HAP-1 (cell line): Measurements from ENCODE around the gene PAK2.
"Not testable (repeated sequence)": the region's sequence is repeated elsewhere in the genome, so short reads cannot be mapped to it uniquely, and the experiment has no call there.

ENCODE experiments used
- DNase-seq, 2 experiments: peaks; one replicate each; pipeline ENCODE4 v3.0.0-alpha.2; 2016 to 2020; ENCODE audit warnings: low spot score in 2 of 2
- H3K27me3 ChIP-seq: fragments of 250-450 bp; sonication (Bioruptor Pico); 2 replicates; pipeline ENCODE4 v1.5.1; 2020; ENCODE audit warnings: low read depth, mild to moderate bottlenecking, moderate library complexity
- H3K36me3 ChIP-seq: fragments of 250-450 bp; sonication (Bioruptor Pico); replicated peaks from 2 replicates; pipeline ENCODE4 v1.5.1; 2020; ENCODE audit warnings: mild to moderate bottlenecking
- H3K4me1 ChIP-seq: fragments of 250-450 bp; sonication (Bioruptor Pico); 2 replicates; pipeline ENCODE4 v1.5.1; 2020; ENCODE audit warnings: mild to moderate bottlenecking
- H3K4me3 ChIP-seq: fragments of 250-450 bp; sonication (Bioruptor Pico); 2 replicates; pipeline ENCODE4 v1.5.1; 2020; ENCODE audit warnings: mild to moderate bottlenecking, moderate library complexity
- H3K9me3 ChIP-seq: fragments of 250-450 bp; sonication (Bioruptor Pico); 2 replicates; pipeline ENCODE4 v1.5.1; 2020; ENCODE audit warnings: mild to moderate bottlenecking, moderate library complexity
- in situ Hi-C: fragments of 300-500 bp; cut with MboI; formaldehyde crosslinking; loops from 3 replicates; pipeline ENCODE4 v1.14.3; 2020; ENCODE audit warnings: low sequenced_read_pairs, inconsistent platforms, mixed read lengths

The PAK2 gene

DNA sequence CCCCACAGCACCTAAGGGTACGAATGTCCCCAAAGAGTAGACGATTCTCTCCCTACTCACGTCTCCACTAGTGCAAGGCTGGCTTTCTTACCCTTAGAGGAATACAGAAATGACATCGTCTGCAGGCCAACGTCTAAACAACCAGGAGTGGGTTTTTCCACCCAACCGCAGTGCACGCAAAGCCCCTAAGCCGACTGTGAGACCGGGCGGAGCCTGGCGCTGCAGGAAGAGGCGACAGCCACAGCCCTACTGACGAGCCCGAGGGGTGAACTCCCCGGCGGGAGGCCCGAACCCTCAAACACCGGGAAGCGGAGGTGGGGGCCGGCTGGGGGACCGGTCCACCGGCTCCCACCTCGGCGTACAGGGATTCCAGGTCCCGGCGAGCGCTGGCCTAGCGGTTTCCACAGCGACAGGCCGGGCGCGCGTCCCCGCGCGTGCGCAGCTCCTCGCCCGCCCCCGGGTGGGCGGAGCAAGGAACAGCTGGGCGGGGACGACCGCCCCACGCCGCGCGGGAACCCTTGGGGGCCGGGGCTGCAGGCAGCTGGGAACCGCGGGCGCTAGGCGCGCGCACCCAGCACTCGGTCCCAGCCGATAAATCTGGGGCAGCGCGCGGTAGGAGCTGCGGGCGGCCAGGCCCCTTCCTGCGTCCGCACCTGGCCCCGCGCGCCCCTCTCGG is 27.7 kb upstream of the PAK2 start, which contains the start of the genes CEP19 and PIGX:
Gene CEP19, minus strand, starts transcription at position 413 of the 676 bp plus-strand sequence. CDS start 3,593 bp downstream, outside the sequence.
Gene PIGX, plus strand, starts transcription at position 540 of the 676 bp plus-strand sequence.
- in situ Hi-C loops, result no loop called here
- Histone ChIP-seq H3K4me1 (peaks cover 12% of the 10 kb centered on the region), H3K27me3 (no peaks in the 10 kb centered on the region), H3K4me3 (peak within 1 kb of the TSS; percentile 87), H3K36me3 (no peaks in the 10 kb centered on the region), H3K9me3 (no peaks in the 10 kb centered on the region)
- DNase-seq, result peak; percentile 72 to 85

GRCh38 chr3:196712514-196713413 is 26.9 kb upstream of the PAK2 start:
- Histone ChIP-seq H3K9me3 (no peaks in the 10 kb centered on the region), H3K36me3 (peaks cover 5% of the 10 kb centered on the region; the same call in 1 of the 2 replicates), H3K4me1 (peaks cover 6% of the 10 kb centered on the region), H3K4me3 (peak overlapping the region; percentile 87), H3K27me3 (no peaks in the 10 kb centered on the region)
- peak; percentile 16 to 69 for DNase-seq
- in situ Hi-C loops, result no loop called here

GRCh38 chr3:196717162-196717561 is 22.5 kb upstream of the PAK2 start:
- H3K9me3 ChIP-seq, H3K4me3 ChIP-seq, H3K4me1 ChIP-seq, H3K27me3 ChIP-seq, DNase-seq, in situ Hi-C loops: not testable (repeated sequence)
- peaks cover 14% of the 10 kb centered on the region for H3K36me3 ChIP-seq

DNA sequence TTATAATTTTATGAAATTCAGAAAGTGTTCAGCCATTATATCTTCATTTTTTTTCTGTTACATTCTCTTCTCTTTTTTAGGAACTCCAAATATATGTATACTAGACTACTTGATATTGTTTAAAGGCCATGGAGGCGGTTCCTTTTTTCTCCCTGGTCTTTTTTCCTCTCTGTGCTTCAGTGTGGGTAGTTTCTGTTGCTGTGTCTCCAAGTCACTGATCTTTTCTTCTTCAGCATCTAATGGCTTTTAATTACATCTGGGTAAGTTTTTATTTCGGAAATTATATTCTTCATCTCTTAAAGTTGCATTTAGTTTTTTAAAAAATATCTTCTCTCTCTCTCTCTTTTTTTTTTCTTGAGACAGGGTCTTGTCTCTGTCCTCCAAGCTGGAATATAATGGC is 18.6 kb upstream of the PAK2 start:
- Histone ChIP-seq H3K4me1 (no peaks in the 10 kb centered on the region), H3K36me3 (peaks cover 24% of the 10 kb centered on the region), H3K4me3 (no peak overlapping the region), H3K27me3 (no peaks in the 10 kb centered on the region), H3K9me3 (peaks cover 5% of the 10 kb centered on the region; the same call in 1 of the 2 replicates)
- DNase-seq, result no peak
- in situ Hi-C loops, result no loop called here

DNA sequence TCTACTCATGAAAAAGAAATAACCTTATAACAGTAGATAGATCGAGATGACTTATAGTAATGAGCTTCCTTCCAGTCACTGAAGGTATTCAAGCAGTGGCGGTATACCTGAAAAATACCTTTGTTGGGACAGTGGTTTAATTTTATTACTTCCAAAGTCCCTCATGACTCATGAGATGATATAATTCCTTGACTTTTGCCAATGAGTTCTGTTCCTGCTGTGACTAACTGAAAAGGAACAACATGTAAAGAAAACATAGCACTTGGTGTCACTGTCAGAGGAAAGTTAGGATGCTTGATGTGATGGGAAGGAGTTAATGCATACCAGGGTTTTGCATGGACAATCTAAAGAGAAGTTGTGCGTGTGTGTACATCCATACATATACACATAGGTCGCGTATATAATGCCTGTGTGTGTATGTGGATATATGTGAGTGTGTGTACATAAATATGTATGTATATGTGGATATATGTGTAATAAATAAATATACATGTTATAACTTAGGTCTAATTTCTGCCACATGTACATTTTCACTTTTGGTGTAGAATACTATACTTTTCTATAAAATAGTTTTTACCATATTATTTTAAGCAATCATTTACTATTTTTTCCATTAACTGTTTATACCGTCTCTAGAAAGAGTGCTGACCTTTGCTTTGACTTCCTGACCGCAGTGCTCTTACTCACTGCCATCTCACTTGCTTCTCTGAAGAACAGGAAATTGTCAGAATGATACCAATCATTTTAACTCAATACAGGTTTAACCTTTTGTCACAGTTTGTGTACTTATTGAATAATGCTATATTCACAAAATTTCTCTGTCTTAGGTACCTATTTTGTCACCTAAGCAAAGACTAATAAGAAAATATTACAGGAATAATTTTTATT is 12.6 kb upstream of the PAK2 start:
- Histone ChIP-seq H3K4me3 (no peak overlapping the region), H3K36me3 (peaks cover 10% of the 10 kb centered on the region), H3K27me3 (no peaks in the 10 kb centered on the region), H3K9me3 (no peaks in the 10 kb centered on the region), H3K4me1 (no peaks in the 10 kb centered on the region)
- in situ Hi-C loops, result no loop called here
- no peak for DNase-seq

DNA sequence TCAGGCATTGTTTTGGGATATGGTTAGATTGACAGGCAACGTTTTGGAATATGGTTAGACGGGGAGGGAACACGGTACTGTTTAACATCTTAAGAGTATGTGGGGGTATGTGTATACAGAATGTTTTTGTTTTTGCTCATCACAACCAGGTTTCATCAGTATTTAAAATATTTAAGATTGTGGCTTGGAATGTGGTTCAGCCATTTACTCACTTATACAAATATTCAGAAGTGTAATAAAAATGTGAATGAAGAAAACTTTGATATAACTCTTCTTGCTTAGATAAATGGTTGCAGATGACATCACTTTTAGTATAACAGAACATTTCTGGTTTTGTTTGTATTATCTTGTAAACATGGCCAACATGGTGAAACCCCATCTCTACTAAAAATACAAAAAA is 3.9 kb upstream of the PAK2 start:
- Histone ChIP-seq H3K9me3 (no peaks in the 10 kb centered on the region), H3K4me1 (no peaks in the 10 kb centered on the region), H3K36me3 (peaks cover 9% of the 10 kb centered on the region; the same call in 1 of the 2 replicates), H3K4me3 (no peak overlapping the region), H3K27me3 (no peaks in the 10 kb centered on the region)
- no peak for DNase-seq
- in situ Hi-C loops, result no loop called here

DNA sequence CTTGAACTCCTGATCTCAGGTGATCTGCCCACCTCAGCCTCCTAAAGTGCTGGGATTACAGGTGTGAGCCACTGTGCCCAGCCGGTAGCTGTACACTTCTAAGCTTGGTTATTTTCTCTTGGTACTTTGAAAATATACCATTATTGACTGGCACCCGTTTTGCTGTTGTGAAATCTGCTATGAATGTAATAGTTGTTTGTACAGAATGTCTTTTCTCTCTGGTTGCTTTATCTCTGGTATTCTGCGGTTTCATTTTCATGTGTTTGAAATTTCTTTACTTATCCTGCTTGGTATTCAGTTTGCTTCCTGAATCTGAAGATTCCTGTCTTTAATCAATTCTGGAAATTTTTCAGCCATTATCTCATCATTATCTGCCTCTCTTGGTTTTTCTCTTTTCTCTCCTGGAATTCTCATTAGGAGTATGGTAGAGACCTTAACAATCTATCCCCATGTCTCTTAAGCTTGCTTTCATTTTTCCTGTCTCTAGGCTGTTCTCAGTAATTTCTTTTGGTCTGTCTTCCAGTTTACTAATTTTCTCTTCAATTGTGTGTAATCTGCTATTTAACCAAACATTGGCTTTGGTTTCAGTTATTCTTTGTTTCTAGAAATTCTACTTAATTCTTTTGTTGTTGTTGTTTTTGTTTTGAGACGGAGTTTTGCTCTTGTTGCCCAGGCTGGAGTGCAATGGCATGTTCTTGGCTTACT is 2.8 kb upstream of the PAK2 start:
- no peak overlapping the region for H3K4me3 ChIP-seq
- in situ Hi-C loops, result no loop called here
- no peaks in the 10 kb centered on the region for H3K27me3 ChIP-seq
- H3K36me3 ChIP-seq, result peaks cover 9% of the 10 kb centered on the region; the same call in 1 of the 2 replicates
- peaks cover 4% of the 10 kb centered on the region; the same call in 1 of the 2 replicates for H3K4me1 ChIP-seq
- no peaks in the 10 kb centered on the region for H3K9me3 ChIP-seq
- no peak for DNase-seq

DNA sequence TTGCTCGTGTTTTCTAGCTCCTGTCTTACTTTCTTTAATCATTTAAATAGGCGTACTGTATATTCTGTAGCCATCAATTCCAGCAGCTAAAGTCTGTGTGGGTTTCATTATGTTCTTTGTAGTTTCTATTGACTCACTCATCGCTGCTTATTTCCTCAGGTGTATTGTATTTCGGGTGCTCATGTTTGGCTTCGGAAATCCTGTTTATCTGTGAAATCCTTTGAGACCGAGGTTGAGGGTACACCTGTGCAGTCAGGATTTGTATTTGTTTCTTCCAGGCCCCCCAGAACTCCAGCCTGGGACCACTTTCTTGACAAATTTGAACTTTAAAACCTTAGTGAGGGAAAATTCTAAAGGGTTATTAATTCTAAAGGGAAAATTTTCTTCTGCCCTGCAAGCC is 2.0 kb upstream of the PAK2 start:
- DNase-seq, result no peak
- H3K4me3 ChIP-seq, result no peak overlapping the region
- peaks cover 4% of the 10 kb centered on the region; the same call in 1 of the 2 replicates for H3K4me1 ChIP-seq
- no peaks in the 10 kb centered on the region for H3K27me3 ChIP-seq
- peaks cover 9% of the 10 kb centered on the region; the same call in 1 of the 2 replicates for H3K36me3 ChIP-seq
- no peaks in the 10 kb centered on the region for H3K9me3 ChIP-seq
- in situ Hi-C loops, result no loop called here

- Histone ChIP-seq H3K4me1 (peaks cover 16% of the 10 kb centered on the region), H3K9me3 (no peaks in the 10 kb centered on the region), H3K27me3 (no peaks in the 10 kb centered on the region), H3K4me3 (peak overlapping the region; percentile 79), H3K36me3 (peaks cover under 1% of the 10 kb centered on the region; the same call in 1 of the 2 replicates)
- peak in 1 of 2 experiments; percentile 26 for DNase-seq
- in situ Hi-C loops, result no loop called here
These were observed 1.0 kb downstream of the PAK2 start for GRCh38 chr3:196740481-196741248.

DNA sequence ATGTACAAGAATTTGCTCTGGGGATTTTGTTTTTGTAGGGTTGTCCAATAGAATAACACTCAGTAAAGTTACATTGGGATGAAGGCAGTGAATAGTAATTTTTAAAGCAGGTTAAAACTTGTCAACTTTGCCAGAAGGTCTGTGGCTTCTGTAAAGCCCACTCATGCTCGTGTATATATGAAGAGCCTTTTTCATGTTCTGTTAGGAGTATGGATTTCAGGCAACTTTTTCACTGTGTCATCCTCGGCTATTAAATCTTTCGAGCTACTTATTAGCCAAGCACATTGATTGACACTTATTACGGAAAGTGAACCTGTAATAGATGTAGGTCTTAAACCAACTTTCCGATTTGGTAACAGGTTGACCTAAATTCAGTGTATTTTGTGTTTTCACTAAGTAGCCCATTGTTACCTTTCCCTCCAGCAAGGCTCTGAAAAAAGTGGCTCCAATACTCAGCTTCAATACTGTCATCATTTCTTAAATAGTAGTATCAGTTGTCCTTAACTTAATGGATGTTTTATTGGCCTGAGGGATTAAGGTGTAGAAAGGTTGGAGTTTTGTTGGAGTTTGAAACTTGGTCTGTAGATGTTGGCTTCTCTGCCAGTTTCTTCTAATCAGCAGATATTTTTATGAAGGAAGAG is 1.7 kb downstream of the PAK2 start:
- Histone ChIP-seq H3K9me3 (no peaks in the 10 kb centered on the region), H3K36me3 (no peaks in the 10 kb centered on the region), H3K27me3 (no peaks in the 10 kb centered on the region), H3K4me1 (peaks cover 16% of the 10 kb centered on the region), H3K4me3 (peak overlapping the region; percentile 79)
- peak in 1 of 2 experiments; percentile 3 for DNase-seq
- in situ Hi-C loops, result no loop called here

GRCh38 chr3:196743569-196743968 is 3.9 kb downstream of the PAK2 start:
- in situ Hi-C loops, DNase-seq, H3K27me3 ChIP-seq, H3K4me3 ChIP-seq, H3K9me3 ChIP-seq, H3K36me3 ChIP-seq: not testable (repeated sequence)
- H3K4me1 ChIP-seq, result peaks cover 16% of the 10 kb centered on the region

- H3K9me3 ChIP-seq, result no peaks in the 10 kb centered on the region
- no peaks in the 10 kb centered on the region for H3K27me3 ChIP-seq
- H3K4me3 ChIP-seq, result no peak overlapping the region
- in situ Hi-C loops, result no loop called here
- DNase-seq, result no peak
- H3K4me1 ChIP-seq, result peaks cover 9% of the 10 kb centered on the region
- peaks cover 20% of the 10 kb centered on the region for H3K36me3 ChIP-seq
These were observed 9.5 kb downstream of the PAK2 start for GRCh38 chr3:196749125-196749524.
